GM18868 (cell line): Measurements from ENCODE around the gene CEP72.
"Not testable (repeated sequence)": the region's sequence is repeated elsewhere in the genome, so short reads cannot be mapped to it uniquely, and the experiment has no call there.

ENCODE experiments used
- ATAC-seq: cut with Tn5 transposase; IDR thresholded peaks from one replicate; pipeline ENCODE4 v1.9.1; 2021; ENCODE audit warnings: mild to moderate bottlenecking, moderate library complexity; ENCODE audit not compliant: unreplicated experiment

Gene CEP72

DNA sequence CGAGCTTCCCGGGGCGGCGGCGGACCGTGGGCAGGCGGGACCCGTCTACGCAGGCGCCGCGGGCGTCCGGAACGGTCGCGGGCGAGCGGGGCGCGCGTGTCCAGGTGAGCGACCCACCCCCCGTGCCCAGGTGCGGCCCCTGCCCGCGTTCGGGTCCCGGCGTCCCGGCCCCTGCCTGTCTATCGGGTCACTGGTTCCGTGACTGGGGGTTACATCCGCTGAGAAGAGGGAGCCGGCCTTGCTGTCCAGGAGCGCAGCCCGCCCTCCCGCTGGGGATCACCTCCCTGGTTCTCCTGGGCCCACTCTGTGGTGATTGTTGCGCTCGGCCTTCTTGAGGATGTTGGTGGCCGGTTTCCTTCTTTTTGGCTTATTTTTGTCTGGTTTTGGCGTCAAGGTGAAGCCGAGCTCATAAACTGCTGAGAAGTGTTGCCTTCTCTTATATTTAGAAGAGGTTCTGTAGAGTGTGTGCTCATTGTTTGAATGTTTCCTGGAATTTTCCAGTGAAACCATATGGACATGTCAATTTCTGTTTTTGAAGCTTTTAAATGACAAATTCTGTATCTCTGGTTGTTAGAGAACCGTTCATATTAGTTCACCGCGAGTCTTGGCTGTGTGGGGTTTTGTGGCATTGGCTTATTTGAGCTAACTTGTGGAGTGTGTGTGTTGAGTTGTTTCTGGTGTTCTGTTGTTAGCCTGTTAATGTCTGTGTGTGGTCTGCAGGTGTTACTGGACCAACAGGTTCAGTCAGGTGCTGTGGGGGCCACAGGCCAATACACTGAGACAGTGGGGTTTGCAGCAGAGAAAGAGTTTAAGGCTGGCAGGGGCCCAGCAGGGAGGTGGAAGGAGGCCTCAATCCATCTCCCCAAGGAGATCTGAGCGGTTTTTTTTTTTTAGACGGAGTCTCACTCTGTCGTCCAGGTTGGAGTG, 621 bp downstream of the CEP72 start:
- peak; percentile 19 for ATAC-seq

DNA sequence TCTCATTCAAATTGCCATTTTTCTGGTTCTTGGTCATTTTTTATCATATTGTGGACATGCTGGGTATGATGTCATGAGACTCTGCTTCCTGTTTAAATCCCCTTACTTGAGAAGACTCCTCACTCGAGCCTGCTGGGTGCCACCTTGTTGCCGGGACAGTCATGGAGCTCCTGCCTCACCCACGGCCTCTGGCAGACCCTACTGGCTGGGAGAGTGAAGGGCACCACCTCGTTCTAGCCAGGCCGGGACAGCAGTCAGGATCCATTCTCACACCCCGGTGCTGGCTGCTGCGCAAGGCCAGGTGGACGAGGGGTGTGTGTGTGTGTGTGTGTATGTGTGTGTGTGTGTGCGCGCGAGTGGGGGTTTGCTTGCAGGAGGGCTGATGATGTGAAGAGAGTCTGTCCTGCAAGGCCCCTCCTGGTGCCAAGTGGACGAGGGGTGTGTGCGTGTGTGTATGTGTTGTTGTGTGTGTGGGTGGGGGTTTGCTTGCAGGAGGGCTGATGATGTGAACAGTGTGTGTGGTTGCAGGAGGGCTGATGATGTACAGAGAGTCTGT, 4.4 kb downstream of the CEP72 start:
- no peak for ATAC-seq

DNA sequence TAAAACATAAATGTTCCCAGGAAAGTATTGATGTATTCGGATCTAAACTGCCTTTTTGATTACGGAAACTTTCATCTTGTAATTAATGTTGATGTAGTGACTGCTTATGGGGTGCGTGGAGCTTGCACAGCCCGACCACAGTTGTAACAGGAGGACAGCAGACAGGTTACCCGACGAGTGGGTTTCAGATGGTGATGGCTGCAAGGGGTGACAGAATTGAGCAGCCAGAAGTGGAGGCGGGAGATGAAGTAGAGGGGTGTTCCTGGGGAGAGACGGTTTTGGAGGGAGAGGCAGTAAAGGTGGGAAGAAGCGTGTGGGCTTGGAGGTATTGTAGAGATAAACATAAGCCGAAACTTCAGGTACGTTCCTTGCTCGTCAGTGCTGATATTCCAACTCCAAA, 5.8 kb downstream of the CEP72 start:
- ATAC-seq, result no peak

DNA sequence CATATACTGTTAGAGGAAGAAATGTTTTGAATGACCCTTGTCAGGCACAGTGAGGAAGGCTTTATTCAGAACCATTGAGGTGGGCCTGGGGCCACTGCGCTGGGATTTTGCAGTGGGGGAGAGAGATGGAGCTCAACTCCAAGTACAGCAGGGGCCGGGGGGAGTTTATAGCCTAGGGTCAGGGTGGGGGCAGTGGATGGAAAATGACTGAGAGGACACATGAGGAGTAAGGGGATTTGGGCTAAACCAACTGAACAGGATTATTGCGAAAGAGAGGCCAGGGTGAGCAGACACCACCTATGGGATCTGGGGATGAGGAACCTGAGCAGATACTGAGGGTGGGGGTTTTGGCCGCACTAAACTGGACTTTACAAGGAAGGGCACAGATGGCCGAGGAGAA, 6.3 kb downstream of the CEP72 start:
- no peak for ATAC-seq

DNA sequence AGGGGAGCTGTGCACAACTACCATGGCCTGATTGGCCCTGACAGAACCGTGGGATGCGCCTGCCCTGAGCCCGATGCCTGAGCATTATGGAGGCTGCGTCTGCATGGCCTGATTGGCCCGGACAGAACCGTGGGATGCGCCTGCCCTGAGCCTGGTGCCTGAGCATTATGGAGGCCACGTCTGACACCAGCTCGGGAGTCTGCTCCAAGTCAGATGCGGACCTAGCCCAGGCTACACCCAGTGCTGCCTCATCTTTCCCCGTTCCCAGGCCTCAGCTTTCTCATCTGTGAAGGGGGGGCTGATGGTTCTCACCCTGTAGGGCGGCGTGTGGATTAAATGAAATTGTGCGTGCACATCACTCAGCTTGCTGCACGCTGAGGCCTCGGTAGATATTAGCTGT, 7.3 kb downstream of the CEP72 start:
- ATAC-seq, result no peak

DNA sequence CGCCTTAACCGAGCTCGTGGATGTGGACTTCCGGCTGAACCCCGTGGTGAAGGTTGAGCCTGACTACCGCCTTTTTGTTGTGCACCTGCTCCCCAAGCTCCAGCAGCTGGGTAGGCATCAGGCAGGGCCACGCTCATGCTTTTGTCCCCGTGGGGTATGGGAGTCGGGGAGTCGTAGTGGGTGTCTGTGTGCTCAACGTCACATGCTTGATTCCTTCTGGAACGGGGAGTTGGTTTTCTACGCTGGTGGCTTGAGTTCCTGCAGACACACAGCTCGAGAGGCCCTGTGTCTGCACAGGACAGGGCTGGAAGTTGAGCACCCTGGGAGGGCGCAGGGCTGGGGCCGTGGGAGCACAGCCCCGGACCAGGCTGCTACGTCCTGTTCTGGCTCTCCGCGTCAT, 8.0 kb downstream of the CEP72 start:
- ATAC-seq, result no peak

DNA sequence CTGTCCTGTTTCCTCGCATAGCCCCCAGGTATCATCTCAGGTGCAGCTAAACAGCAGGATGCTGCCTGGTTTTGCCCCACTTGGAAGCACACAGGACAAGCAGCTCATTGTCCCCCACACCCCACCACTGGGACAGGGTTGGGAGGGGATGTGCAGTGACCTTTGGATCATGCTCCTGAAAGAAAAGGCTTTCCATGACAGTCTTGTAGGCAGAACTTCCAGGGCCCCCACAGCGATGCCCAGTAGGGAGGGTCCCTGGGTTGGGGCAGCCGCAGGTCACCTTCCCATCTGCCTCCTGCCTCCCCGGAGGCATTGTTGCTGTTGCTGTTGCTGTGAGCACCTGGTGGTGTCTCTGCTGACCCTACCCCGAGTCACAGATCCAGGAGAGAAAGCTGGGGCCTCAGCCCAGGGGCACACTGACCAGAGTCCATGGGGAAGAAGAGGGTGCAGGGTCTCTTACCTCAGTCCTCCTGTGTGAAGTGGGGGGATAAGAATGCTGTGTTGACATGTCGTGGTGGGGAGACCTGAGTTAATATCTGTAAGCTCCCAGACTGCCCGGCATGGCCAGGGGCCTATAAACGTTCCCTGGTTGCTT, 8.5 kb downstream of the CEP72 start:
- ATAC-seq, result no peak

DNA sequence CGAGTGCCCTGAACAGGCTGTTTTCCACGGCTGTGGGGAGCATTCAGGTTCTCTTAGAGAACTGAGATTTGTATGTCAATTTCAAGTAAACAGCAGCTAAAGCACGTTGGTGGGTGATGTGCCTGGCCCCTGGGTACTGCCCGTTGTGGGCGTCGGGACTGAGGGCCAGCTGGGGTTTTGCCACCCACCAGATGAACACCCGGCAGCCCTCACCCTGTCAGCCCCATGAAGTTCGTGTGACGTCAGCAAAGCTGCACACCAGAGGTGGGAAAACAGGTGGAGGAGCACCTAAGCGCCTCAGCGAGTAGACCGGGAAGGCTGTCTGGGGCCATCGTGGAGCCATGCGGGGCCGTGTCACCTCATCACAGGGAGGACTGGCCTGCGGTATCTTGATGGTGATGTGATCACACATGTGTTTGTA, 9.2 kb downstream of the CEP72 start:
- no peak for ATAC-seq

DNA sequence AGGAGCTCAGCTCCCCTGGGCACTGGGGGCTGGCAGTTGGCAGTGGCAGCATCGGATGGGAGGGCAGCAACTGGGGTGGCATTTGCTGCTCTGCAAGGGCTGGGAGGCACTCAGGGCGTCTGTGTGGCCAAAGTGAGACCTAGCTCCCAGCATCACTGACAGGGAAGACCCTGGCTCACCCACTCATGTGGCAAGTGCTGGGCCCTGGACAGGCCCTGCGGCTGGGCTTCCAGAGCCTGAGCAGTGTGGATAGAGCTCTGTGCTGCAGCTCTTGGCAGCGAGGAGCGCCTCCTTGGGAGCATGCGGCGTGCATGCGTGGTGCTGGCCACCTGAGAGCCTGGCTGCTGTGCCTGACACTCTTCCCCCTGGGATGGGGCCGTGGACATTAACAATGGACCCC, 10.2 kb downstream of the CEP72 start:
- ATAC-seq, result no peak

DNA sequence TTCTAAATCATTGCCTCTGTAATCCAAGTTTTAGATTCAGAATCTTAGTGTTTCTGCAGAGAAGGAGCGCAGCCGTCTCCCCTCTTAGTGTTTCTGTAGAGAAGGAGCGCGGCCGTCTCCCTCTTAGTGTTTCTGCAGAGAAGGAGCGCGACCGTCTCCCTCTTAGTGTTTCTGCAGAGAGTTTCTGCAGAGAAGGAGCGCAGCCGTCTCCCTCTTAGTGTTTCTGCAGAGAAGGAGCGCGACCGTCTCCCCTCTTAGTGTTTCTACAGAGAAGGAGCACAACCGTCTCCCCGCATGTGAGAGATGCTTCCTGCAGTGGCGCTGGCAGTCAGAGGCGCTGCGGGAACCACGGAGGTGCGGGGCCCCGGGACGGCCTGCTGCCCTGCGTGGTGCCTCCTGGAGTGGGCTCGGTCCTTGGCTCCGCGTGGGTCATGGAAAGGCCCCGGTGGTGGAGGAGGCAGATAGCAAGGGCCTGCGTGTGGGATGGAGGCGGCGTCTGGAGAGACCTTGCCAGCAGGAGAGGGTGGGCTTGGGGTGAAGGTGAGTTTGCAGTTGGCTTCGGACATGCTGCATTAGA, 10.9 kb downstream of the CEP72 start:
- no peak for ATAC-seq

DNA sequence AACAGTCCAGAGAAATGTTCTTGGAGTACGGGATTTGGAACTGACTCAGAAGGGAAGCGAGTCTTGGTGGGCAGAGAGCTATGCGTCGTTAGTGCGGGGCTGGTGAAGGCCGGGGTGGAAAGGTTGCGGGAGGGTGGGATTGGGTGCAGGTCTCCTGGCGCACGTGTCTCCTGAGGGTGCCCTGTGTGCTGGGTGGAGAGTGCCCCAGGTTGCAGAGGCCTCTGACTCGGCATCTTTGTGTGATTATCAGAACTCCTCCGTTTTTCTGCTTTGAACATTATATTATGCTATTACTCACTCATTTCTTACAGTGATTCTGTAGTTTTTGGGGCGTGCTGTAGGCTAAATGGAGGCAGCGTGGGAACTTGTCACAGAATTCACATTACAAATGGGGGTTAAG, 11.4 kb downstream of the CEP72 start:
- ATAC-seq, result no peak

DNA sequence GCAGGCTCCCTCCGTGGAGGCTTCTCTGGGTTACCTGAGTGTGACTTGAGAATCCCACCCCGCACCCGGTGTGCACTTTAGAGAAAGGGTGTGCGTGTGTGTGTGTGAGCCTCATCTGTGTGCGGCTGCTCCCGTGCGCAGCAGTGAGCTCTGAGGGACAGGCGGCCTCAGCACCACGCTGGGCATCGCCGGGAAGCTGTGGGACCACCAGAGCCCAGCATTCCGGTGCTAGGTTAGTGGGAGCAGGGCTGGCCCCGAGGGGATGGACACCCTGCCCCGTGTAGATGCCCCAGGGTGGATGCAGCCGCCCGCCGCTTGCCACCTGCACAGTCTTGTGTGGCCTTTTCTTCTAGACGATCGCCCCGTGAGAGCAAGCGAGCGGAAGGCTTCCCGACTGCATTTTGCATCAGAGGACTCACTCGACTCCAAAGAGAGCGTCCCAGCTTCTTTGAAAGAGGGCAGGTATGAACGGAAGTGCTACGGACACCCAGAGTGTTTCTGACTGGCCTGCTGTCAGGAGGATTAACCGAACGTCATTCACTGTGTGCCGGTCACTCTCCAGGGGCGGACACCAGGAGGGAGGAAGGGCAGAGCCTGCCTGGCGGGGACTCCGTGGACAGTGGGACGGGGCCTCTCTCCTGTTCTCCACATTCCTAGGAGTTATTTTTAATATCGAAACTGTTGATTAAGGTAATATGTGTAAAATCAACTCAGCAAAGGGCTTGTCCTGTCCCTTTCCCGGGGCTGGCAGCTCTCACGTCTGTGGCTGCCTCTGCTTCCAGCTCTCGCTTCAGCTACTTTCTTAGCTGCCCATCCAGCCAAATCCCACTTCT, 12.2 kb downstream of the CEP72 start:
- ATAC-seq, result no peak

DNA sequence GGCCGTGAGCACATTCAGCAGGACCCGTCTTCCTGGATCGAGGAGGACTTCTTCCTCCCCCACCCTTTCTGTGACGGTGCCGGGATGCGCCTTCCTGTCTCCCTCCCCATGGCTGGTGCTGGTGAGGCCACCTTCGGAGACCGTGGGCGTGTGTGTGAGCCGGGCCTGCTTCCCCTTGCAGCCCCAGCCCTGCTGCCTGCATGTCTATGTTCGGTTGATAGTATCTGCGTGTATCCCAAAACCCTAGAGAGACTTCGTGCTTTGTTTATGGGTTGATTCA, 12.8 kb downstream of the CEP72 start:
- ATAC-seq, result no peak

DNA sequence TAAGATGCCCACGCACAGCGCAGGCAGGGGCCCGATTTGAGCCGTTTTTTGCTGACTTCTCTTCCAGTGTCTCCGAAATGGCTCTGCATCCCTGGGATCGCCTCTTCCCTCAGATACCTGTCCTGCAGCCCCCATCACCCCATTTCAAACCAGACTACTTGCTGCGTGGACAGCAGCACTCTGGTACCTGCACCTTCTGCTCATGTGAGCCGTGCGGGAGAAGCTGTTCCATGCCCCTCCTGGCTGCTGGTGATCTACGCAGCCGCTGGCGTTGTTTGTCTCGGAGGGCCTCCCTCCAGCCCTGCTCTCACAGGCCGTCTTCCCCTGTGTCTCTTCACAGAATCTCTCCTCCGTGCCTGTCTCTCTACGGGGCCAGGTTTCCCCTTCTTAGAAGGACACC, 13.4 kb downstream of the CEP72 start:
- ATAC-seq, result no peak

DNA sequence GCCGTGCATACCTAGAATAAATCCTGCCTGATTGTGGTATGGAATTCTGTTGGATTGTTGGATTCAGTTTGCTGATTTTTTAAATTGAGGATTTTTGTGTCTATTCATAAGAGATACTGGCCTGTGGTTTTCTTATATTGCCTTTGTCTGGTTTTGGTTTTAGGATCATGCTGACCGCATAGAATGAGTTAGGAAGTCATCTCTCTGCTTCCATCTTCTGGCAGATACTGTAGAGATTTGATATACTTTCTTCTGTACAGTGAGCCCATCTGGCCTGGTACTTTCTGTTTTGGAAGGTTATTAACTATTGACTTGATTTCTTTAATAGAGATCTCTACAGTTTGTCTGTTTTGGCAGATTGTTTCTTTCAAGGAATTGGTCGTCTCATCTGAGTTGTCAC, 14.7 kb downstream of the CEP72 start:
- no peak for ATAC-seq

DNA sequence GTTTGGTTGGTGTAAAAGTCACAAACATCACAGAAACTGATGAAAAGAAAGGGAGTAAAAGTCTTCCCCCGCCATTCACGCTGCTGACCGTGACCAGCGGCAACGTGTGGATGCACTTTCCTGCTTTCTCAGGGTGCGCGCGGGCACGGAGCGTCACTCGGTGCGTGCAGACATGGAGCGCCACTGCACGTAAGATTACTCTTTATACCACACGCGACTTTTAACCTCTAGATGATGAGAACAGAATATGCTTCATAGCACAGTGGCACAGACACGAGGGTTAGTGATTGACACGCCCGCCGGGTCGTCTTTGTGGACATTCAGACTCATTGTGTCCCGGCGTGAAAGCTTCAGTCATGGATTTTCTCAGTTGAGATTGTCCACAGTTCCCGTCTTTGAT, 15.7 kb downstream of the CEP72 start:
- ATAC-seq, result no peak

DNA sequence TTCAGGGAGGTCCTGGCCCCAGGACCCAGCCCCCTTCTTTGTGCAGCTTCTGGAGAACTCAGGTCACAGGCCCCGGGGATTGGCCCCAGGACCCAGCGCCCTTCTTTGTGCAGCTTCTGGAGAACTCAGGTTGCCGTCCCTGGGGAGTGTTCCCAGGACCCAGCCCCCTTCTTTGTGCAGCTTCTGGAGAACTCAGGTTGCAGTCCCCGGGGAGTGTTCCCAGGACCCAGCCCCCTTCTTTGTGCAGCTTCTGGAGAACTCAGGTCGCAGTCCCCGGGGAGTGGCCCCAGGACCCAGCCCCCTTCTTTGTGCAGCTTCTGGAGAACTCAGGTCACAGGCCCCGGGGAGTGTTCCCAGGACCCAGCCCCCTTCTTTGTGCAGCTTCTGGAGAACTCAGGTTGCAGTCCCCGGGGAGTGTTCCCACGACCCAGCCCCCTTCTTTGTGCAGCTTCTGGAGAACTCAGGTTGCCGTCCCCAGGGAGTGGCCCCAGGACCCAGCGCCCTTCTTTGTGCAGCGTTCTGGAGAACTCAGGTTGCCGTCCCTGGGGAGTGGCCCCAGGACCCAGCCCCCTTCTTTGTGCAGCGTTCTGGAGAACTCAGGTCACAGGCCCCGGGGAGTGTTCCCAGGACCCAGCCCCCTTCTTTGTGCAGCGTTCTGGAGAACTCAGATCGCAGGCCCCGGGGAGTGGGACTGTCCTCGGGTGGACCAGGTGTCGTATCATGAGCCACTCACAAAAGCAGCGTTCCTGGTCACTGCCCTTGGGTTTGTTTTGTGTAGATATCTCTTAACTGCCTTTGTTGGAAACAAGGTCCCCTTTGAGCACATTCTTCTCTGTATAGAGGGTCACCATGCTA, 16.4 kb downstream of the CEP72 start:
- ATAC-seq, result not testable (repeated sequence)

DNA sequence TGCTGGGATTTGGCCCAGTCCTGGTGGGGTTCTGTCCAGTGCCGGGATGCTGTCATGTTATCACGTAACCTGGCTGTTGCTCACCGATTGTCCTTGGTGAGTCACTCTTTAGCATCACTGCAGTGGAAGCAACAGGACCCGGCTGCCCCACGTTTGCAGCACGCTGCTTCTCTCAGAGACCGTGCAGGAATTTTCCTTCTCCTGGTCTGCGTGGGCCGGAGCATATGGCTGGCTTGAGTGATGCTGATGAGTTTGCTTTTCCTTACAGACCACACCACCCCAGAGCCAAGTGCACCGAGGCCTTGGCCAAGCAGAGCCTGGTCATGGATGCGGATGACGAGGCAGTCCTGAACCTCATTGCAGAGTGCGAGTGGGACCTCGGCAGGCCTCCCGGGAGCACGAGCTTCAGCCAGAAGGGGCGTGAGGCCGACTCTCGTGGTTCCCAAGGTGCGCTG, 21.4 kb downstream of the CEP72 start:
- ATAC-seq, result no peak

DNA sequence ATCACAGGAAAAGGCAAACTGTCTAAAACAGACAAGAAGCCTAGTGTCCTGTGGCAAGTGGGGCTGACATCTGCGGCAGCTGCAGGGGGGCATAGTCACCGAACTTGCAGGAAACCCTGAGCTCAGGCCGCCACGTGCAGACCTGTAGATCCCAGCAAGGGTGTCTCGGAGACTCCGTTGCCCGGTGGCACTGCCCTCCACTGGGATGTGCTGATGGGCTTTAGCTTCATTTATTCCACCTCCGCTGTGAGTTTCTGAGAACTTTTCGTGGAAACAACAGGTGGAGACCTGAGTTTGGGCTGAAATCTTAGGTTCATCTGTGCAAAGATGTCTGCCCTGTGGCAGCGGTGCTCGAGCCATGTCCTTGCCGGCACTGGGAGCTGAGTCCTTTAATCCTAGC, 22.1 kb downstream of the CEP72 start:
- ATAC-seq, result no peak
